Activated CD4-positive, CD25-positive, alpha-beta regulatory T cell treated with anti-CD3 and anti-CD28 coated beads, Interleukin-2, amount 50 U/mL, for 72 hours (primary cell): Measurements from ENCODE around the gene SCARB1.
A peak's percentile ranks its signal among the peaks of the same experiment; 100 is the strongest.

Source experiments
- DNase-seq: peaks from one replicate; pipeline ENCODE4 v3.0.0; 2021

Gene SCARB1

GRCh38 chr12:124770728-124771127 is 92.9 kb downstream of the SCARB1 start:
- DNase-seq = no peak

- no peak for DNase-seq
Observed at GRCh38 chr12:124769881-124770512, 93.7 kb downstream of the SCARB1 start.

GRCh38 chr12:124769163-124769530 is 94.5 kb downstream of the SCARB1 start:
- DNase-seq = no peak

GRCh38 chr12:124768452-124769162 is 95.1 kb downstream of the SCARB1 start:
- no peak for DNase-seq

- peak; percentile 90 for DNase-seq
Observed at GRCh38 chr12:124767066-124767821, 96.4 kb downstream of the SCARB1 start.

- DNase-seq = no peak
Observed at GRCh38 chr12:124766727-124767065, 97.0 kb downstream of the SCARB1 start.

- no peak for DNase-seq
Observed at GRCh38 chr12:124765581-124766489, 97.8 kb downstream of the SCARB1 start.

GRCh38 chr12:124764870-124765580 is 98.6 kb downstream of the SCARB1 start:
- DNase-seq = no peak

GRCh38 chr12:124764451-124764850 is 99.2 kb downstream of the SCARB1 start:
- DNase-seq = peak; percentile 67

GRCh38 chr12:124763594-124763979 is 100.1 kb downstream of the SCARB1 start:
- no peak for DNase-seq

GRCh38 chr12:124762791-124763593 is 100.7 kb downstream of the SCARB1 start:
- no peak for DNase-seq

- DNase-seq = no peak
Observed at GRCh38 chr12:124762384-124762783, 101.3 kb downstream of the SCARB1 start.

GRCh38 chr12:124761871-124762270 is 101.8 kb downstream of the SCARB1 start:
- DNase-seq = no peak

- no peak for DNase-seq
Observed at GRCh38 chr12:124761056-124761455, 102.6 kb downstream of the SCARB1 start.

GRCh38 chr12:124760560-124760959 is 103.1 kb downstream of the SCARB1 start:
- DNase-seq = no peak

GRCh38 chr12:124759841-124760503 is 103.7 kb downstream of the SCARB1 start:
- no peak for DNase-seq

GRCh38 chr12:124758266-124759220 is 105.1 kb downstream of the SCARB1 start:
- no peak for DNase-seq

- no peak for DNase-seq
Observed at GRCh38 chr12:124757329-124757728, 106.3 kb downstream of the SCARB1 start.

- no peak for DNase-seq
Observed at GRCh38 chr12:124756760-124757159, 106.9 kb downstream of the SCARB1 start.

- no peak for DNase-seq
Observed at GRCh38 chr12:124756166-124756565, 107.5 kb downstream of the SCARB1 start.
